HUES64 (cell line): Measurements from ENCODE around the gene TMEM231.

Experiments used
- H3K27ac ChIP-seq: 2 replicates; pipeline ENCODE4 v1.7.0; 2013; ENCODE audit warnings: low read depth, low read length, inconsistent platforms
- H3K27me3 ChIP-seq: 2 replicates; pipeline ENCODE4 v1.6.1; 2013; ENCODE audit warnings: mild to moderate bottlenecking, low read length; ENCODE audit not compliant: insufficient read depth
- H3K36me3 ChIP-seq: 2 replicates; pipeline ENCODE4 v1.6.1; 2013; ENCODE audit warnings: mild to moderate bottlenecking, low read length; ENCODE audit not compliant: insufficient read depth
- H3K4me1 ChIP-seq: 2 replicates; pipeline ENCODE4 v1.6.1; 2013; ENCODE audit warnings: mild to moderate bottlenecking, low read length, moderate library complexity; ENCODE audit not compliant: insufficient read depth
- H3K4me3 ChIP-seq: 2 replicates; pipeline ENCODE4 v1.5.1; 2013; ENCODE audit warnings: mild to moderate bottlenecking, low read length, moderate library complexity
- H3K9ac ChIP-seq: 2 replicates; pipeline ENCODE4 v1.6.1; 2013; ENCODE audit warnings: mild to moderate bottlenecking, low read depth, low read length
- H3K9me3 ChIP-seq: 2 replicates; pipeline ENCODE4 v1.6.1; 2013; ENCODE audit warnings: low read depth, low read length; ENCODE audit not compliant: insufficient read depth
- WGBS: fragments of 150-250, 120-280 bp; methylation state at CpG from one replicate; pipeline ENCODE4 v1.1.7; 2013; ENCODE audit warnings: missing lambda C conversion rate; 5-methylcytosine and 5-hydroxymethylcytosine counted together

Gene TMEM231

DNA sequence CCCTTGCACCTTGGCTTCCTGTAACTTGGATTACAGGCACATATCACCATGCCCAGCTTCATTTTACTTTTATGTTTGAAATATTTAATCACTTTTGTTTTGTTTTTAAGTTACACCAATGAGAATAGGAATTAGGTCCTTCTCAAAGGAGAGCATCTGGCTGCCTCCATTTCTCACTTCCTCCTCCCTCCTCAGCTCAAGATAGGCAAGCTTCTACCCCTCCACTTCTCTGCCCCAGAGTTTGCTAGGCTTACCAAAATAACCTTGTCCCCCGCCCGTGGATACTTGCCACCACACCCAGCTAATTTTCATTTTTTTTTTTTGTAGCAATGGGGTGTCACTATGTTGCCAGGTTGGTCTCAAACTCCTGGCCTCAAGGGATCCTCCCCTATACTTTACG lies 28.1 kb upstream of the TMEM231 start:
- Histone ChIP-seq H3K9ac (no peak overlapping the region), H3K4me3 (no peak overlapping the region), H3K9me3 (no peaks in the 10 kb centered on the region), H3K36me3 (peaks cover 9% of the 10 kb centered on the region), H3K27me3 (no peaks in the 10 kb centered on the region), H3K4me1 (peaks cover under 1% of the 10 kb centered on the region; the same call in 1 of the 2 replicates), H3K27ac (no peak overlapping the region)
- WGBS, result 88% methylated on average over 3 of the region's 3 CpGs

DNA sequence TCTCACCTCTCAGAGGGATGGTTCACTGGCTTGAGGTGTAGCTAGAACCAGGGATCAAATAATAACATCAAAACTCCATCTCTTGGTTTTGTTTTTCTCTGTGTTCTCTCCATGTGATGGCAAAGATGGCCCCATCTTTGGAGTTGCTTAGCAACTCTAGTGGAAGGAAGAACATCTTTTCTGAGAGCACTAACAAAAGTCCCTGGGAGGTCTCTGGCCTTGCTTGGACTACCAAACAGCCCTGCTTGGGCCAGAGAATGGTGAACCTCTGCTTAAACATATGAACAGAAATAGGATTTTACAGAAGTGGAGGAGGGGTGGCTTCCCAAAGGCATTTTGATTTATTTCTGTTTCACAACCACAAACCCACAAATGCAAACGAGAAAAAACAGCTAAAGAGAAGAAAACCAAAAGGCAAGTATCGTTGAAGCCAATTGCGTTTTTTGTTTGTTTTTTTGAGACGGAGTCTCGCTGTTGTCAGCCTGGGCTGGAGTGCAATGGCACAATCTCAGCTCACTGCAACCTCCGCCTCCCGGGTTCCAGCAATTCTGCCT lies 23.3 kb upstream of the TMEM231 start:
- WGBS, result 94% methylated on average over 7 of the region's 7 CpGs
- Histone ChIP-seq H3K9me3 (no peaks in the 10 kb centered on the region), H3K4me1 (peaks cover 9% of the 10 kb centered on the region), H3K4me3 (no peak overlapping the region), H3K27me3 (no peaks in the 10 kb centered on the region), H3K36me3 (peaks cover 45% of the 10 kb centered on the region), H3K9ac (no peak overlapping the region), H3K27ac (no peak overlapping the region)

DNA sequence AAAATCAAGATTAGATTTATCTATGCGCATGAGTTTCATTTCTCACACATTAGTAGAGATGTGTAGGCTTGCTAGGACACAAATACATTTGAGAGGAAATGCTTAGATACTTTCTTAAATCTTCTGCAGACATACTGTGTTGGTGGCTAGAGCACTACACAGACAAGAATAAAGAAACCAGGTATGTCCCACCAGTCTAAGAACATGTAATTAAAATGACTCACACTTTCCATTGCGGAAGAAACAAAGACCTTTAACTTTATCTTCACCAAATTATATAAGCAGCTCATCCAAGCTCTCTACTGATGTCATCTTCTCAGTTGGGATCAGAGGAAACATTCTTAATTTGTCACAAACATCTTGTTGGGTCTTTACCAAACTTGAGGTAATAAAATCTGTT lies 22.7 kb upstream of the TMEM231 start:
- no peaks in the 10 kb centered on the region for H3K27me3 ChIP-seq
- no peak overlapping the region for H3K27ac ChIP-seq
- H3K4me1 ChIP-seq, result peaks cover 9% of the 10 kb centered on the region
- 98% methylated on average over 1 of the region's 2 CpGs for WGBS
- H3K4me3 ChIP-seq, result no peak overlapping the region
- no peak overlapping the region for H3K9ac ChIP-seq
- peaks cover 51% of the 10 kb centered on the region for H3K36me3 ChIP-seq
- H3K9me3 ChIP-seq, result no peaks in the 10 kb centered on the region

DNA sequence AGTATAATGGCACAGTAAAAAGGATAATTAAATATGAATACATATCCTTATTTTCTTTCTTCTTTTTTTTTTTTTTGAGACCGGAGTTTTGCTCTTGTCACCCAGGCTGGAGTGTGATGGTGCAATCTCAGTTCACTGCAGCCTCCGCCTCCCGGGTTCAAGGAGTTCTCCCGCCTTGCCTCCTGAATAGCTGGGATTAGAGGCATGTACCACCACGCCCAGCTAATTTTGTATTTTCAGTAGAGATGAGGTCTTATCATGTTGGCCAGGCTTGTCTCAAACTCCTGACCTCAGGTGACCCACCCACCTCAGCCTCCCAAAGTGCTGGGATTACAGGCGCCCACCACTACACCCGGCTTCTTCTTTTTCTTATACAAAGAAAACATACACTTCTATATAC lies 22.2 kb upstream of the TMEM231 start:
- Histone ChIP-seq H3K4me3 (no peak overlapping the region), H3K9ac (no peak overlapping the region), H3K27ac (no peak overlapping the region), H3K27me3 (no peaks in the 10 kb centered on the region), H3K9me3 (no peaks in the 10 kb centered on the region), H3K4me1 (peaks cover 9% of the 10 kb centered on the region), H3K36me3 (peaks cover 57% of the 10 kb centered on the region)
- 95% methylated on average over 6 of the region's 7 CpGs for WGBS

DNA sequence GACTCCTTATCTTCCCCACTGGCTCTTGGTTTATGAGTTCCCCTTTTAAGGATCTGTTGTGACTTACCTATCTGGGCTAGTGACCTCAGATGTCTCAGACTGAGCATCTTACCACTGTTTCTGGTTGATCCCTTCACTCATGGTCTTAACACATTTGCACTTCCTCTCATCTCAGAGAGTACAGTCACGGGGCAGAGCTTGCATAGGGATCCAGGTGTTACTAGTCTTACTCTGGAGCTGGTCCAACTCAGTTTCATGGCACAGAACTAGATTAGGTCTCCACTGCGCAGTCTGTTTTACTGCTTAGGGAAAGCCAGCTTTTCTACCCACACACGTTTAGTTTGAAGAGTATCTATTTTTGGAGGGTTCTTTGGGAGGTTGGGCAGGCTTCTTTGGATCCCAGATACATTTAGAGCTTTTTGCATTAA lies 20.3 kb upstream of the TMEM231 start:
- Histone ChIP-seq H3K9me3 (no peaks in the 10 kb centered on the region), H3K36me3 (peaks cover 72% of the 10 kb centered on the region), H3K27ac (no peak overlapping the region), H3K9ac (no peak overlapping the region), H3K27me3 (no peaks in the 10 kb centered on the region), H3K4me3 (no peak overlapping the region), H3K4me1 (peaks cover 9% of the 10 kb centered on the region)
- 74% methylated on average over 3 of the region's 3 CpGs for WGBS

DNA sequence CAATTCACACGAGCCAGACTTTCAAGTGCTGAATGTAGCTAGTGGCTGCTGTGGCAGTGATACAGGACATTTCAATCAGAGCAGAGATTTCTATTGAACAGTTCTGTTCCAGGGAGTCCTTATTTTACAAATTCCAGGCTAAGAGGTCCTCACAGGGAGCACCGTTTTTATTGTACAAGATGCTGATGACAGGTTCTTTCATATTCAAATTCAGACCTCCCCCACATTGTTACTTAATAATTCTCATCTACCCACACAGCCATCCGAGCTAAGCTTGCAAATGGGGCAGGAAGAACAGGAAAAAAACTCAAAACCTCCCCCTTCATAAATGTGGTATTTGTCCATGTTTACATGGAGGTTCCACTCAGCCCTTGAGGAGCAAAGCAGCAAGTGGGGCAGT lies 19.9 kb upstream of the TMEM231 start:
- Histone ChIP-seq H3K4me3 (no peak overlapping the region), H3K27ac (no peak overlapping the region), H3K9ac (no peak overlapping the region), H3K27me3 (no peaks in the 10 kb centered on the region), H3K9me3 (no peaks in the 10 kb centered on the region), H3K4me1 (peaks cover 9% of the 10 kb centered on the region), H3K36me3 (peaks cover 77% of the 10 kb centered on the region)
- WGBS, result 73% methylated on average over 3 of the region's 3 CpGs

DNA sequence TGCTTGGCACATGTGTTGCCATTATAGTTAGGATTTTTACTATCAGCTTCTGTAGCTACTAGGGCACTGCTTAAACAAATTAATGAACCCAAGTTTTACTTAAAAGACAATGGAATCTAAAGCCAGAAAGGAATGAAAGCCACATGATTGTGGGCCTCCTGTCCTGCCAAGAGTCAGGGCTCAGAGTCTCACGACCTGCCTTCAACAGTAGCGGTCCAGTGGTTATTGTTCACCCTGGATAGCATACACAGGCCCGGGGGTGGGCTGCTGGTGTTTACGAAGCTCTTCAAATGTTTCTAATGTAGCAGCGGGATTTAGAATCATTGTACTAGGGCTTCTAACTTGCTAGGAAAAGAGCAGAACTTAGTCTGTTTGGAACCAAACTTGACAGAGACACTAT lies 17.9 kb upstream of the TMEM231 start:
- H3K4me3 ChIP-seq, result no peak overlapping the region
- no peak overlapping the region for H3K9ac ChIP-seq
- H3K27ac ChIP-seq, result no peak overlapping the region
- 96% methylated on average over 5 of the region's 5 CpGs for WGBS
- no peaks in the 10 kb centered on the region for H3K9me3 ChIP-seq
- H3K27me3 ChIP-seq, result no peaks in the 10 kb centered on the region
- H3K4me1 ChIP-seq, result peaks cover 9% of the 10 kb centered on the region
- peaks cover 87% of the 10 kb centered on the region for H3K36me3 ChIP-seq

DNA sequence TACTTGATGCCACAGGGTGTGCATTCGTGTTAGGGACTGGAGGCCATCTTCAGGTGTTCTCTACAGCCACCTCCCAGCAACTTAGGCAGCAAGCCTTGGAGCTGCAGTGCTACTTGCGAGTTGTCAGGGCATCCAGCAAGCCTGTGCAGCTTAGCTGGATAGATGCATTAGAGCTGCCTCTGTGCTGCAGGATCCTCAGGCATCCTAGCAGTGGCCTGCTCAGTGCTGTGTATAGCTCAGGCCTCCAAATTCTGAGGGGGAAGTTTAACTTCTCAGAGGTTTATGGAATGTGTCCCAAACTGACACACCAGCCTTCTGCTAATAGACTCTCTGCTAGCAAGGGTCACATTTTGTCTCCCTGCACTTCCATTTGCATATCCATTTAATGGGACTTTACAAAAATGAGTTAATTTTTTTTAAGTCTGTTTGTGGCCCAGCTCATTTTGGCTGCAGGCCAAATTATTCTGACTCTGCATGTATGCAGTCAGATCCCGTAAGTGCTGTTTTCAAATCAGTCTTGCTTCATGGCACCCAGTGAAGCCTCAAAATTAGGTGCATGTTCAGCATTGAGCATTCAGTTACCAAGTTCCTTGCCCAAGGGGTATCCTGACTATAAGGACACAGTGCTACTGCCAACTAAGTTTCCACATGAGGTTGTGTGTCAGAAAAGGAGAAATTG lies 17.0 kb upstream of the TMEM231 start:
- 95% methylated on average over 3 of the region's 3 CpGs for whole genome bisulfite sequencing
- no peak overlapping the region for H3K27ac ChIP-seq
- H3K9me3 ChIP-seq, result no peaks in the 10 kb centered on the region
- peaks cover 87% of the 10 kb centered on the region for H3K36me3 ChIP-seq
- no peak overlapping the region for H3K9ac ChIP-seq
- no peaks in the 10 kb centered on the region for H3K27me3 ChIP-seq
- H3K4me3 ChIP-seq, result no peak overlapping the region
- peaks cover 9% of the 10 kb centered on the region for H3K4me1 ChIP-seq

DNA sequence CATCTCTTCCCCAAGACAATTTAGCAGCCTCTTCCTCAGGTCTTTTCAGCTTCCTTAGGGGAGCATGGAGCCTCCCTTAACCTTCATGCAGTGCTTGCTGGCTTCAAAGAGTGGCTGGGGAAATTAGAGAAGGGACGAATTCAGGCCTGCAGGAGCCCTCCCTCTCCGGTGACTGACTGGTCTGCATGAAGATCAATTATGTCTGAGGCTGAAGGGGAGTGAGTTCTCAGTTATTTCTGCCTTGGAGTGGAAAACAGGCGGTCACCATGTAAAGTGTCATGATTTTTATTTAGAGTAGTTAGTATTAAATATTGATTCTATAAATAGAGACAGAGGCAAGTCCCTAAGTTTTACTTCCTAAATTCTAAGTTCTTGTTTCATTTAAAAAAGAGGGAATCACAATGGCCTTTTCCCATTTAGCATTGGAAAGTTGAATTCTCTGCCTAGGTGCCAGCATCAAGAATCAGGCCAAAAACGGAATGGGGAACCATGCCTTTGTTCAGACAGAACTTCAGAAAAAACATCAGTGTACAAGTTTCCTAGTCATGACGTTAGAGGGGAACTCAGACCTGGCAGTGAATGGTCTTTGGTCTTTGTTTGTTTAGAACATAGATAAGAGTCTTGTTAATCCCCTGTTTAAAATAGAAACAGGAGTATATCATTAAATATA lies 14.5 kb upstream of the TMEM231 start:
- 94% methylated on average over 5 of the region's 5 CpGs for WGBS
- Histone ChIP-seq H3K9ac (no peak overlapping the region), H3K9me3 (no peaks in the 10 kb centered on the region), H3K36me3 (peaks cover 74% of the 10 kb centered on the region), H3K27me3 (no peaks in the 10 kb centered on the region), H3K4me1 (peaks cover 3% of the 10 kb centered on the region; the same call in 1 of the 2 replicates), H3K27ac (no peak overlapping the region), H3K4me3 (no peak overlapping the region)

DNA sequence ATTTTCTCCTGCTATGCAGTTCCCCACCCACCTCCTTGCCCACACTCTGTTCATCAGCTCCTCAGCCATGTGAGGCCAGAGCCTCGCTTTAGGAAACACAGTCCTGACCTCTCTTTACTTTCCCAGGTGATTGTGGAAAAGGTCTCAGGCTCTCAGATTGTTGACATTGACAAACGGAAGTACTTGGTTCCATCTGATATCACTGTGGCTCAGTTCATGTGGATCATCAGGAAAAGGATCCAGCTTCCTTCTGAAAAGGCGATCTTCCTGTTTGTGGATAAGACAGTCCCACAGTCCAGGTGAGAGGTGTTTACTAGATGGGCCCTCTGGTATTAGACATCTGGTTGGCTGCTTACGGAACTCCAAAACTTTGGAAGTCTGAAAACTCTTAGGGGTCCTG lies 11.9 kb upstream of the TMEM231 start:
- Histone ChIP-seq H3K4me1 (peaks cover 7% of the 10 kb centered on the region; the same call in 1 of the 2 replicates), H3K36me3 (peaks cover 51% of the 10 kb centered on the region), H3K9me3 (no peaks in the 10 kb centered on the region)

DNA sequence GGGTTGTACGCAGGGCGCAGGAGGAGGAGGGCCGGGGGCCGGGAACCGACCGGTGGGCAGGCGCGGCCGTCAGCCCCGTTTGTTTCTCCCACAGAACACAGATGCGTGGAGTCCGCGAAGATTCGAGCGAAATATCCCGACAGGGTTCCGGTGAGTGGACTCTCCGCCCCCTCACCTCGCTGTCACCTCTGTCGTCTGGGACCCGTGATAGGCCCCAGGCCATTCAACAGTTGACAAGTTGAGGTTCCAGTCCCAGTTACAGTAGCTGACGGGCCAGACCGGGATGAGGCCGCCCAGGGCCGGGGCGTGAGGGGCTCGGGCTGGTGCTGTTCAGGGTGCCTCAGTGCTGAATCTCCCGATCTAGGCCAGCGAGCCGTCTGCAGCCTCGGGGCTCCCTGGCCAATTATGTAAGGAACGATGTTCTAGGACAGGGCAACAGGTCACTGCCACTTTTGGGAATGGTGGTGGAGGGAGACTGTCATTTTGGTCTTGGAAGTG lies 10.8 kb upstream of the TMEM231 start:
- H3K36me3 ChIP-seq, result peaks cover 41% of the 10 kb centered on the region
- 9% methylated on average over 32 of the region's 32 CpGs for WGBS
- peak overlapping the region; percentile 67; the same call in 1 of the 2 replicates for H3K27ac ChIP-seq
- H3K9ac ChIP-seq, result peak overlapping the region; percentile 79
- H3K4me1 ChIP-seq, result peaks cover 7% of the 10 kb centered on the region; the same call in 1 of the 2 replicates
- no peaks in the 10 kb centered on the region for H3K9me3 ChIP-seq
- no peaks in the 10 kb centered on the region for H3K27me3 ChIP-seq
- peak overlapping the region; percentile 81 for H3K4me3 ChIP-seq

More for the DNA sequence above, 11.9 kb upstream of the TMEM231 start:
- Histone ChIP-seq H3K9ac (no peak overlapping the region), H3K27me3 (no peaks in the 10 kb centered on the region), H3K4me3 (no peak overlapping the region), H3K27ac (no peak overlapping the region)
- 91% methylated on average over 4 of the region's 4 CpGs for WGBS
